ENCODE data around the gene ECE1.

DNA sequence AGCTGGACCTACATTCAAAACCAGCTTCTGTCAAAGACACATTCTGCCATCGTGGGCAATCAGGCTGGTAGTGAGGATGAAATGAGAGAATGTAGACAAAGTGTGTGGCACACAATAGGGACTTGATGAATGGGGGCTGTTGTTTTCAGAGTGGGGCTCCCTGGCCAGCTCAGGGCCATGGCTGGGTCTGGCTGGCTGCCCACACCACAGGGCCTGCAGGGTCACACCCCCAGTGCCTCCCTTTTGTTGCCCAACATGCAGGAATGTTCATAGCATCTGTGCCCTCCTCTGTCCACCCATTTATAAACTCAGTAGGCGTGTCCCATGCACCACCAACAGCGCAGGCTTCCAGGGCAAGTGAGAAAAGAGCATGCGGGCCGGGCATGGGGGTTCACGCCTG lies 20.8 kb upstream of the ECE1 start:
- TF ChIP-seq, protein P1, sequence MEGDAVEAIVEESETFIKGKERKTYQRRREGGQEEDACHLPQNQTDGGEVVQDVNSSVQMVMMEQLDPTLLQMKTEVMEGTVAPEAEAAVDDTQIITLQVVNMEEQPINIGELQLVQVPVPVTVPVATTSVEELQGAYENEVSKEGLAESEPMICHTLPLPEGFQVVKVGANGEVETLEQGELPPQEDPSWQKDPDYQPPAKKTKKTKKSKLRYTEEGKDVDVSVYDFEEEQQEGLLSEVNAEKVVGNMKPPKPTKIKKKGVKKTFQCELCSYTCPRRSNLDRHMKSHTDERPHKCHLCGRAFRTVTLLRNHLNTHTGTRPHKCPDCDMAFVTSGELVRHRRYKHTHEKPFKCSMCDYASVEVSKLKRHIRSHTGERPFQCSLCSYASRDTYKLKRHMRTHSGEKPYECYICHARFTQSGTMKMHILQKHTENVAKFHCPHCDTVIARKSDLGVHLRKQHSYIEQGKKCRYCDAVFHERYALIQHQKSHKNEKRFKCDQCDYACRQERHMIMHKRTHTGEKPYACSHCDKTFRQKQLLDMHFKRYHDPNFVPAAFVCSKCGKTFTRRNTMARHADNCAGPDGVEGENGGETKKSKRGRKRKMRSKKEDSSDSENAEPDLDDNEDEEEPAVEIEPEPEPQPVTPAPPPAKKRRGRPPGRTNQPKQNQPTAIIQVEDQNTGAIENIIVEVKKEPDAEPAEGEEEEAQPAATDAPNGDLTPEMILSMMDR (conservative IDR thresholded peaks at IDR 0.05; ENCODE audit: low read length) = no peak
- no peak for TF ChIP-seq EZH2phosphoT487 (IDR thresholded peaks at IDR 0.05; ENCODE audit: borderline replicate concordance)
